ENCODE data around the gene CCP110. TPM values are rescaled to one million over a fixed set of nuclear protein-coding genes. Genes with fewer than 3 reads are reported as not detected.
"Not testable (repeated sequence)": the region's sequence is repeated elsewhere in the genome, so short reads cannot be mapped to it uniquely, and the experiment has no call there.

The CCP110 gene
- polyA plus RNA-seq, 2 donors = 3.3 to 3.4 TPM

DNA sequence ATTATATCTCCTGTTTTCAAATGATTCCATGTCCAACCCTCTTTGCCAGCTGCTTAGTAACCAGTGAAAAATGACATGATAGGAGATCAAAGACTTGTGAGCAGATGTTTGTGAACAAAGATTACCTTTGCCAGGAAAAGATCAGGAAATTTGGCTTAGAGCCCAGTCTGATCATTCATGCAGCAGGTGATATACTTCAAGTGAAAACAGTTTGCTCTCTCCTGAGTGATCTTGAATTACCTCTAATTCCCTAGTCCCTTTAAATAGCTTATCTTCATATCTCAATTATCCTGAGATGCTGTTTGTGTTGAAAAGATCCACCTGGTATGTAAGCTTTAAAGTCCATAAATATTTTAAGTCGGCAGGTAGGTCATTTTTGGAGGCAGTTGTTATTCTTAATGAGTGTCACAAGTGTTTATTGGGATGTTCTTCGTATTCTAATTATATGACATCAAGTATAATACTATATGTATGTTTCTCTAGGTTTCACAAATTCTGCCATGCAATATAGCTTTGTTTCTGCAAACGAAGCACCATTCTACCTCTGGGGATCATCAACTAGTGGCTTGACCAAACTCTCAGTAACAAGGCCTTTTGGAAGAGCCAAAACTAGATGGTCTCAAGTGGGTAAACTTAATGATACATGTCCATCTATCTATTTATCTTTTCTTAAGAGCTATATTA, 18.5 kb downstream of the CCP110 start:
- 68 to 70% methylated on average over 3 of the region's 3 CpGs for WGBS, 2 donors
- no peak overlapping the region for H3K4me3 ChIP-seq (ENCODE audit: low read depth in 1 of 2, low read length in 2 of 2)
- no peaks in the 10 kb centered on the region for H3K36me3 ChIP-seq (ENCODE audit: control insufficient read depth in 2 of 2, insufficient read depth in 2 of 2, low read length in 1 of 2)
- H3K27ac ChIP-seq (ENCODE audit: low read depth in 2 of 2, low read length in 1 of 2) = no peak overlapping the region
- no peaks in the 10 kb centered on the region for H3K27me3 ChIP-seq (ENCODE audit: control insufficient read depth in 1 of 2, insufficient read depth in 2 of 2, low read length in 2 of 2)
- H3K9me3 ChIP-seq (ENCODE audit: control insufficient read depth in 2 of 2, insufficient read depth in 1 of 2, low read depth in 1 of 2, low read length in 1 of 2) = no peaks in the 10 kb centered on the region
- H3K4me1 ChIP-seq (ENCODE audit: control insufficient read depth in 2 of 2, insufficient read depth in 2 of 2, low read length in 1 of 2) = no peaks in the 10 kb centered on the region

GRCh38 chr16:19543278-19543996, 19.7 kb downstream of the CCP110 start:
- not testable (repeated sequence) for H3K4me3 ChIP-seq (ENCODE audit: low read depth in 1 of 2, low read length in 2 of 2); H3K27ac ChIP-seq (ENCODE audit: low read depth in 2 of 2, low read length in 1 of 2); H3K9me3 ChIP-seq (ENCODE audit: control insufficient read depth in 2 of 2, insufficient read depth in 1 of 2, low read depth in 1 of 2, low read length in 1 of 2); H3K27me3 ChIP-seq (ENCODE audit: control insufficient read depth in 1 of 2, insufficient read depth in 2 of 2, low read length in 2 of 2); H3K36me3 ChIP-seq (ENCODE audit: control insufficient read depth in 2 of 2, insufficient read depth in 2 of 2, low read length in 1 of 2); H3K4me1 ChIP-seq (ENCODE audit: control insufficient read depth in 2 of 2, insufficient read depth in 2 of 2, low read length in 1 of 2)
- 77 to 79% methylated on average over 10 of the region's 10 CpGs for WGBS, 2 donors

GRCh38 chr16:19548144-19548543, 24.4 kb downstream of the CCP110 start:
- H3K4me1 ChIP-seq (ENCODE audit: control insufficient read depth in 2 of 2, insufficient read depth in 2 of 2, low read length in 1 of 2) = no peaks in the 10 kb centered on the region
- no peak overlapping the region for H3K4me3 ChIP-seq (ENCODE audit: low read depth in 1 of 2, low read length in 2 of 2)
- H3K27ac ChIP-seq (ENCODE audit: low read depth in 2 of 2, low read length in 1 of 2) = no peak overlapping the region
- whole genome bisulfite sequencing, 2 donors = 91 to 94% methylated on average over 3 of the region's 3 CpGs
- H3K36me3 ChIP-seq (ENCODE audit: control insufficient read depth in 2 of 2, insufficient read depth in 2 of 2, low read length in 1 of 2) = no peaks in the 10 kb centered on the region
- no peaks in the 10 kb centered on the region for H3K27me3 ChIP-seq (ENCODE audit: control insufficient read depth in 1 of 2, insufficient read depth in 2 of 2, low read length in 2 of 2)
- no peaks in the 10 kb centered on the region for H3K9me3 ChIP-seq (ENCODE audit: control insufficient read depth in 2 of 2, insufficient read depth in 1 of 2, low read depth in 1 of 2, low read length in 1 of 2)

- Histone ChIP-seq H3K27ac (ENCODE audit: low read depth in 2 of 2, low read length in 1 of 2) (no peak overlapping the region), H3K27me3 (ENCODE audit: control insufficient read depth in 1 of 2, insufficient read depth in 2 of 2, low read length in 2 of 2) (no peaks in the 10 kb centered on the region), H3K4me1 (ENCODE audit: control insufficient read depth in 2 of 2, insufficient read depth in 2 of 2, low read length in 1 of 2) (no peaks in the 10 kb centered on the region), H3K36me3 (ENCODE audit: control insufficient read depth in 2 of 2, insufficient read depth in 2 of 2, low read length in 1 of 2) (no peaks in the 10 kb centered on the region), H3K4me3 (ENCODE audit: low read depth in 1 of 2, low read length in 2 of 2) (no peak overlapping the region), H3K9me3 (ENCODE audit: control insufficient read depth in 2 of 2, insufficient read depth in 1 of 2, low read depth in 1 of 2, low read length in 1 of 2) (no peaks in the 10 kb centered on the region)
These were observed 25.9 kb downstream of the CCP110 start for GRCh38 chr16:19549673-19550072.

DNA sequence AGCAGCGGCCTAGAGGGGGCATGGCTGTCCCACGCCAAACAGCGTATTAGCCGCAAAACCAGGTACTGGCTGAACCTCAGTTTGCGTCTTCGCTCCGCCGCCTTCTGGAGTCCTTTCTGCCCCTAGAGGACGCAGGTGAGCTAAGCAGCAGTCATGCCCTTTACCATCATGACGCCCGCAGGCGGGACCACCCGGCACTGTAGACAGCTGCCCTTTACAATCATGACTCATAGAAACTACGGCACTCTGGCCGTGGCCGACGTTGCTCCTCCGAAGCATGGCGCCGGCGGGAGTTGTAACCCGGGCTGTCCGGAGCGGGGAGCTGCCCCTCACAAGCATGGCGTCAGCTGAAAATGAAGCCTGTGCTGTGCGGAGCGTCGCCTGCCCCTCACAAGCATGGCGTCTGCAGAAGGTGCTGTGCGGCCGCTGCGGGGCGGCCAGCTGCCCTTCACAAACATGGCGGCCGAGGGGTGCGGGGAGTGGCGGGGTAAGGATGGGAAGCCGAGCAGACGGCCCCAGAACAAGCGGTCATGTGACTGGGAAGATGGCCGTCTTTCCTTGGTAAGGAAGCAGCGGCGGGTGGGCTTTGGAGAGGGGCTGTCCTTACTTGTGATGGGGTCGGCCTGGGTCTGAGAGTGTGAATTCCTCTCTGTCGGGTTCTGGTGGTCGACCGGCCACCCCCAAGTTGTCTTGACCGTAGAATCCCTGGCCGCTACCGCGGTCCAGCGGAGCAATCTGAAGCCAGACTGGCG, 31.6 kb downstream of the CCP110 start, which contains the start of gene VPS35L:
TSS of gene VPS35L (plus strand) at position 518 of the 752 bp plus-strand sequence. CDS start at position 545, 27 bp downstream.
- Histone ChIP-seq H3K27ac (ENCODE audit: low read depth in 2 of 2, low read length in 1 of 2) (peak within 1 kb of the TSS; percentile 88 to 93), H3K36me3 (ENCODE audit: control insufficient read depth in 2 of 2, insufficient read depth in 2 of 2, low read length in 1 of 2) (no peaks in the 10 kb centered on the region), H3K4me1 (ENCODE audit: control insufficient read depth in 2 of 2, insufficient read depth in 2 of 2, low read length in 1 of 2) (peaks cover 2 to 4% of the 10 kb centered on the region in 2 donors), H3K9me3 (ENCODE audit: control insufficient read depth in 2 of 2, insufficient read depth in 1 of 2, low read depth in 1 of 2, low read length in 1 of 2) (no peaks in the 10 kb centered on the region), H3K27me3 (ENCODE audit: control insufficient read depth in 1 of 2, insufficient read depth in 2 of 2, low read length in 2 of 2) (no peaks in the 10 kb centered on the region), H3K4me3 (ENCODE audit: low read depth in 1 of 2, low read length in 2 of 2) (peak within 1 kb of the TSS; percentile 70 to 79)
- WGBS, 2 donors = 1% methylated on average over 53 of the region's 53 CpGs

DNA sequence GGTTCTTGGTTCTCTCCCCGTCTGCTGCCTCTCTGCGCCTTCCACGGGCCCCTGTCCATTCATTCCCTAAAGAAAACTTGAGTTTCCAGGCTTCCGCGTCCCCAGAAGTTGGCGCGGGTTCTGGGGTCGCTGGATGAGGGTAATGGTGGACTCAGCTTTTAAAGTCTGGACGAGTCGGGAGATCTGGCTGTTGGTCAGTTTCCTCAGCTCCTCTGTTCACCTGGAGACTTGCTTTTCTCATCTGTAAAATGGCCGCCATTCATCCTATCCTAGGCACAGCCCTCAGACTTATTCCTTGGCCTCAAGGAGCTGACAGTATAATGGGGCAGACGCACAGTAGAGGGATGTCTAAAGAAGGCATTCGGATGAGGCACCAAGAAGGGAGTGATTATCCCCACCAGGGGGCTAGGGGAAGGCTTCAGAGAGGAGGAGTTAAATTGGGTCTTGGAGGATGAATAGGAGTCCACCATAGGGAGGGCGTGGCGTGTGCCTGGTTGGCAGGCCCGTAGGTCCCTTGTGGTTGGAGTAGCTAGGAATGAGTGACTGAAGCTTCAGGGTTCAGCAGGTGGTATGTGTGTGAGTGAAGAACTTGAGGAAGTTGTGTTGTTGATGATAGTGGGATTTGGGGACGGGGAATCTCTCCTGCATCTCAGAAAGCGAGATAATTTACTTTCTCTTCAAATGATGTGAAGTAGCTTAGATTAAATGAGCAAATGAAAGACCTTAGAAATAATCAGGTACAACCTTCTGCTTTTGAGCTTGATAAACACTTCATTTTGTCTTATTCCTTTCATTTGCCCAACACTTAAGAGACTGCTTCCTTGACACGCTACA, 32.4 kb downstream of the CCP110 start:
- H3K4me1 ChIP-seq (ENCODE audit: control insufficient read depth in 2 of 2, insufficient read depth in 2 of 2, low read length in 1 of 2) = peaks cover 2 to 4% of the 10 kb centered on the region in 2 donors
- WGBS, 2 donors = 32% methylated on average over 19 of the region's 19 CpGs

GRCh38 chr16:19559242-19559910, 35.6 kb downstream of the CCP110 start:
- H3K36me3 ChIP-seq (ENCODE audit: control insufficient read depth in 2 of 2, insufficient read depth in 2 of 2, low read length in 1 of 2) = no peaks in the 10 kb centered on the region
- no peak overlapping the region for H3K4me3 ChIP-seq (ENCODE audit: low read depth in 1 of 2, low read length in 2 of 2)
- 70 to 72% methylated on average over 10 of the region's 10 CpGs for WGBS, 2 donors
- no peaks in the 10 kb centered on the region for H3K27me3 ChIP-seq (ENCODE audit: control insufficient read depth in 1 of 2, insufficient read depth in 2 of 2, low read length in 2 of 2)
- H3K27ac ChIP-seq (ENCODE audit: low read depth in 2 of 2, low read length in 1 of 2) = no peak overlapping the region
- H3K4me1 ChIP-seq (ENCODE audit: control insufficient read depth in 2 of 2, insufficient read depth in 2 of 2, low read length in 1 of 2) = peaks cover 2 to 4% of the 10 kb centered on the region in 2 donors
- no peaks in the 10 kb centered on the region for H3K9me3 ChIP-seq (ENCODE audit: control insufficient read depth in 2 of 2, insufficient read depth in 1 of 2, low read depth in 1 of 2, low read length in 1 of 2)

More for the DNA sequence above, 32.4 kb downstream of the CCP110 start:
- Histone ChIP-seq H3K9me3 (ENCODE audit: control insufficient read depth in 2 of 2, insufficient read depth in 1 of 2, low read depth in 1 of 2, low read length in 1 of 2) (no peaks in the 10 kb centered on the region), H3K27ac (ENCODE audit: low read depth in 2 of 2, low read length in 1 of 2) (peak overlapping the region; percentile 74 to 93), H3K4me3 (ENCODE audit: low read depth in 1 of 2, low read length in 2 of 2) (peak overlapping the region; percentile 70 to 79), H3K36me3 (ENCODE audit: control insufficient read depth in 2 of 2, insufficient read depth in 2 of 2, low read length in 1 of 2) (no peaks in the 10 kb centered on the region), H3K27me3 (ENCODE audit: control insufficient read depth in 1 of 2, insufficient read depth in 2 of 2, low read length in 2 of 2) (no peaks in the 10 kb centered on the region)

- WGBS, 2 donors = 93 to 96% methylated on average over 4 of the region's 4 CpGs
- Histone ChIP-seq H3K4me3 (ENCODE audit: low read depth in 1 of 2, low read length in 2 of 2) (no peak overlapping the region), H3K27me3 (ENCODE audit: control insufficient read depth in 1 of 2, insufficient read depth in 2 of 2, low read length in 2 of 2) (no peaks in the 10 kb centered on the region), H3K36me3 (ENCODE audit: control insufficient read depth in 2 of 2, insufficient read depth in 2 of 2, low read length in 1 of 2) (no peaks in the 10 kb centered on the region), H3K27ac (ENCODE audit: low read depth in 2 of 2, low read length in 1 of 2) (no peak overlapping the region), H3K9me3 (ENCODE audit: control insufficient read depth in 2 of 2, insufficient read depth in 1 of 2, low read depth in 1 of 2, low read length in 1 of 2) (no peaks in the 10 kb centered on the region), H3K4me1 (ENCODE audit: control insufficient read depth in 2 of 2, insufficient read depth in 2 of 2, low read length in 1 of 2) (peaks cover 2 to 4% of the 10 kb centered on the region in 2 donors)
These were observed 36.3 kb downstream of the CCP110 start for GRCh38 chr16:19560078-19560477.

Data from esophagus (tissue), 2 donors.